GM19468 (cell line): ENCODE measurements around the gene FSIP2.

ENCODE experiments used
- ATAC-seq: cut with Tn5 transposase; IDR thresholded peaks from one replicate; pipeline ENCODE4 v1.9.1; 2021; ENCODE audit warnings: mild to moderate bottlenecking, moderate library complexity, moderate number of reproducible peaks; ENCODE audit not compliant: unreplicated experiment; ENCODE audit errors: extremely low read depth

FSIP2 gene, protein sequence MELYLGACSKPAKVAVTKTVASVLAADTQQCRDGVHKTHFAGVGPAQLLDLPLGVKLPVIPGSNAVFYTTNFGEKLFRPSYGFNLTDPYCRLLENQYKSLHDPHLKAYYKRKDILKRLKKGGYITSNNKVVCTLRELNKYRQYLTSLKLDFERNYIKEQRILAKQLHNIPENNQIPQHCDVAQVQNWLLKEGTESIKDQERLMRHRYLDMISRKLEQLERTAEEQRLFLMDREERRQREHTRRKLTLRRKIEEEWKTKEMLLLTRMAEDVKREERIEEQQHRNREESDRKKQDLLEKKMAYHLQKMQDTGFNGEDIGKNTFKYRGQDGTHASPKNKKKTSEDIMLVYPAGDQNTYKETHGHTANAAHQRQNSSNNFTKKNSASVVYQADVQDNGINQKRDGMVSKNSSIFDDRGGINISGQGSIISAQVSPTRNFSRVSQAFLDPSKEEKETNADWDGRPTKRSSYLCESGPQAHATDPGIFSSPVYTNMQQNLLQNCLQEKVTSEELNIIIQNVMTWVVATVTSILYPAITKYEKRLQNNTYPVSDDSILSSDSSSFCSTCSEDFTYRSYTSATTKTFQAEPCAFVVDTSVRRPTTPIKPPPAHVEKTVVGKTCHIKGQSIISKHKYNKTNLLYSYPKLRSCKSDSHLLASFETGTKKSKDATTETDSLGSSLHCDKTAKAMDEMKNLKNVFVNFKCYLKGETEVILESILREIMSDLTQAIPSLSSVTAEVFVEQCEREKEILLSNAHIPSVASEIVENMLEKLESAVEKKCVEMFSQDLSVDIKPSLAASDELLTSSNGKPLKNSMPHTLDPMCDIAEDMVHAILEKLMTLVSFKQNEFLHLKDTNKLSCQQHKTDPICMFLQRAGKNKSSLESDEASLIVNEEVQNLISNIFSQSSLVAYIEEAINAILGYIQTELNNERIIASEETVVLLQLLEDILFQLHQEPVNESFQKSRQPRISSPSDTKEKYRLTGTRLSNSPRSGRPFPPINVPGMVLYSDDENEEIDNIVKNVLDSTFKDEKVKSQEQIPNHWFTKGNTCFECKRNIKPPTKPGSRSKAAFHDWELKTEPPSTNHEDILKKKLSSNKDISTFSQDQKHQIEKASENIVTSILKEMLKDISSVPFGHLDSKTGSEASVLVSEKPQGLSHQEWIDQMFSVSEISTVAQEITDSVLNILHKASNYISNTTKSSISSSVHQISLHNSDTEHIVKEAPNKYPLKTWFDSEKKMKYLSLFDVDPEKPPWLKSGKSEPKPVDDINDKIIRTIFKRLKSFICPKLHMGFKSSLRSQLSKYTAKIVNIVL (N-terminal part only)

DNA sequence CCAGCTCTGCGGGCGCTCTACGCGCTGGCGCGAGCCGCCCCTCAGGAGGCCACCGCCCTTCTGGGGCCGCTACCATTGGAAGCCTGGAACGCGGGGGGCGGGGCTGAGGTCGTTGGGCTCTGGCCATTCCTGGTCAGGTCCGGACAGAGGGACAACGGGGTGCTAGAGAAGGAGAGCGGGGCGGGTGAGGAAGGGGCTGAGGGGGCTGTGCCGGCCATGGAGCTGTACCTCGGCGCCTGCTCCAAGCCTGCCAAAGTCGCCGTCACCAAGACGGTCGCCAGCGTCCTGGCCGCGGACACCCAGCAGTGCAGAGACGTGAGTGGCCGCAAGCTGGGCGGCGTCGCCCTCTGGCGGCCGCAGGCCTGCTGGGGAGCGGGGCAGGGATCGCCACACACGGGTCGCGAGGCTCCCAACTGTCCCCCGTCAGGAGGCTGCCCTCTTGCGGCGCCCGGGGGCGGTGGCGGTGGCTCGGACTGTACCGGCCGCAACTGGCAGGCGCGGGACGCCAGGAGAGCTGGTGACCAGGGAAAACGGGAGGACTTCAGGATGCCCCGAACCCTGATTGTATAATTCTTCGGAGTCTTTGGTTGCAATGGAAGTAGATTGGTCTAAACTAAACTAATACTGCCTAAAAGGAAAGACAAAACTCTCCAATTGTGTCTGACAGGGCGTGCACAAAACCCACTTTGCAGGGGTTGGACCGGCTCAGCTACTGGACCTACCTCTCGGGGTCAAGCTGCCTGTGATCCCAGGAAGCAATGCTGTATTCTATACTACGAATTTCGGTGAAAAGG lies at the start of gene FSIP2:
Gene FSIP2, plus strand, starts transcription at position 126 of the 794 bp plus-strand sequence. Its CDS starts 91 bp downstream, at position 217.
- ATAC-seq: peak; percentile 99

DNA sequence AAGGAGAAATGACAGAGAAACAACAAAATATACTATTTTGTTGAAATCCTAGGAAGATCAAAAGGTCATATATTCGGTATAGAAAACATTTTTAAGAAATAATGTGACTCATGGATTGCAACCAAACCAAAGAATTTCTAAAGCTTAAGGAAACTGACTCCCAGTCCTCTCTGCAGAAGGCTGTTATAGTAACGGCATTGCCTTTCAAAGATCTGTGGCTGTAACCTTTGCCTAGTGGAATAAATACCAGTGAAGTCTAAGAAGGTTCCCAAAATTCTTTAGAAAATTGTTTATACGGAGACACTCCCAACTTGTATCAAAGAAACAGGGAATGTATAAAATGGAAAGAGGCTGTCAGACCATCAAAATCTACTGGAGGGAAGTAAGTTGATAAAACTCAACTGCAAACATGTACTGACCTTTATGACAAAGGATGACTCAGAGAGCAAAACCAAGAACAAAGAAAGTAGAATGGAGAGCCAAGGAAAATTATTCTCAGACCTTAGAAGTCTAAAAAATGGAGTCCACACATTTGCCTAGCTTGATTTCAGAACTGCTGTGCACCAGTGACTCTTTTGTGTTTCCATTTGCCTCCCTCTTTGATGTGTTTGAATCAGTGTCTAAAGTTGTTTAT lies 48.6 kb upstream of the FSIP2 start:
- ATAC-seq: no peak

DNA sequence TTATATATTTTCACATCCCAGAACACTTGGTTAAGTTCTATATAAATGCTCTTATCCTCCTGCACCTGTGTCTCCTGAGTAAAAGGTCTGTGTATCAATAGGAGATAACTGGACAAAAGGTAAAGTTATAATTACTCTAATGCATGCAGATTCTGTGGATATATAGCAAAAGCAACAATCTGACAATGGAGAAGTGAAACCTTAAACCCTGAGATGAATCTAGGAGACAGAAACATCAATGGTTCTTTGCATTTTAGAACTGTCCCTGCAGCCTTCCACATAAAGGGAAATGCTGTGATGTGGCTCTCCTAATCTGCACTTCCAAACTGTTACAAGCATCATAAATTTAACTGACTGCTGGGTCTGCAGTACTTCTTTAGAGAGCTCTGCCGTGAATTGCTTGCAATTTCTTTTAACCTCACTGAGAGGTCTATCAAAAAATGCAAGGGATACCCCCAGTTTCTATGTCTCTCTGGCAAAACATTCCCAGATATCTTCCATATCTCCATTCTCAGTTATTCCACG lies 42.8 kb upstream of the FSIP2 start:
- ATAC-seq: no peak

DNA sequence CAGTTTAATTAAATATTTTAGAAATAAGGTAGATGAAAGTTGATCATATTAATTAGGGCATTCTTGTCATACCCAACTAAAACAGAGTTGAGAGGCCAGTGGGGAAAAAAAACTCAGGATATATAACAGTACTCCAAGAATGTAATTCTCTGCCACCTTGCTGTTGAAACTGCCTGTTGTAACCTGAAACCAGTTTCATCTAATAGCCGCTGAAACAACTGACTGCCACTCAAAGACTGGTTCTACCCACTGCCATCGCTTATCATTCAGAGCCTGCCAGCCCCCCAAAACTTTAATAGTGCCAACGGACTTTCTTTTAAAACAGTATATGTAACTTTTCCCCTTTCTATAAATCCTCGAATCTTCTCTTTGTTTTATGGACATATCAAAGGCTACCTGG lies 37.7 kb upstream of the FSIP2 start:
- no peak for ATAC-seq

DNA sequence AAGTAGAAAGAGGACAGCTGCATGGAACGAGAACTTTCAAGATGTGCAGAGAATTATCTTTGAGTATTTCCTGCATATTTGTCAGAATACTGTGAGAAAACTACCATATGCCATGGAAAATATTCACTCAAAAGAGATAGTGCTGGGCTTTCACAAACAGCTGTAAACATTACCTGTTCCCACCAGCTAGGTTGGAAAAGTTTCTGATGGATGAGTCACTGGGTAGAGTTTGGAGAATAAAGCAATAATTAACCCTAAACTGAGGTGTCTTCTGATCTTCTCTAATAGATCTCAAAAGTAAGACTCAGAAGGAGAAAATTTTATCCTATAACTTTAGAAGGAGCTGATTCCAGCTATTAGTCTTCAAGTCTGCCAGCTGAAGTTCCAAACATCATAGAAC lies 3.9 kb upstream of the FSIP2 start:
- ATAC-seq: no peak

DNA sequence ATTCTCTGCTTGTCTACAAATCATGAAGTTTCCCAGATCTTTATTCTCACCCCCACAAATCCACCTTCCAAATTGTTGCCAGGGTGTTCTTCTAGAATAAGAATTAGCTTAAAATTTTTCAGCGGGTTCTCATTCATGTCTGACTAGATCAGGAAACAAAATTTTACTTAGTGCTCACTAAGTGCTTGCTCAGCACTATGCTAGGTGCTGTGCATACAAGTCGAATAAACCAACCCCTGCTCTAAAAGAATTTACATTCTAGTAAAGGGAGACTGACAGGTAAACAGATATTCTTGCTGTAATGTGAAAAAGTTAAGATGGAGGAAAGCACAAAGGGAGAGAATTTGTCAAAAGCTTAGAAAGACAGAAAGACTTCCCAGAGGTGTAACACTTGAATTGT lies 2.4 kb upstream of the FSIP2 start:
- ATAC-seq: no peak

DNA sequence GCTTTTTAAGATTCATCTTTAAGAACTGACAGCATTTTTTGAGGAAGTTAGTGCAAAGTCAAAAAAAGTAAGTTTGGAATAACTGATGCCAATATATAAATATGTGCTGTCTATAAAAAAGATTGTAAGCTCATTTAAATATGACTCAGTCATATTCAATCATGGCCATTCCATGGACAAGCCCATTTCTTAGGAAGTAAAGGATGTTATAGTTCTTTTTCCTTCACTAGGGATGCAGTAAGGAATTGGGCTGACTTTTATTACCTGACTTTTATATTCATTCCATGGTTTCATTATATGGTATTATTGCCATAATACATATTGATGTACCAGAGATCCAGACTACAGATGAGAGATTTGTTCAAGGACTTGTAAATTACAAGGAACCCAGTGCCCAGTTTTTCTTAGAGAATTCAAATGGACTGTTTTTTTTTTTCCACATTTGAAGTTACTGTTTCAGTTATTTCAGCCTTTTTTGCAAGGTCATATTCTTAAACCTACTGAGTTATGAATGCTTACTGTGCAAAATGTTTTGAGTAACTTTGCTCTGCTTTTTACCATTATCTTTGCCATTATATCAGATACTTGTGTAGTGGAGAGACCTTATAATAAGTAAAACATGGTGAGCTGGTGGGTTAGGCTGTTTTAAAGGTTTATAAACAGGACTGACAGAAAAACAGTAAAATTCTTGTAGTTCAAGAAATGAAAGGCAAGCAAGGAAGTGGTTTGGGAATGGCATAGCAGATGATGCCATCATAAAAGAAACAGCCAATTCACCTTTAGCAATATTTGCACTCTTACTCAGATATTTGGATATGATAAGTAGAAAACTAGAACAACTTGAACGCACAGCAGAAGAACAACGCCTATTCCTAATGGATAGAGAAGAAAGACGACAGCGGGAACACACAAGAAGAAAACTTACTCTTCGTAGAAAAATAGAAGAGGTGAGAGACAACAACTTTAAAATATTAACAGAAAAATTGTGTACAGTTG lies 7.6 kb downstream of the FSIP2 start:
- no peak for ATAC-seq

DNA sequence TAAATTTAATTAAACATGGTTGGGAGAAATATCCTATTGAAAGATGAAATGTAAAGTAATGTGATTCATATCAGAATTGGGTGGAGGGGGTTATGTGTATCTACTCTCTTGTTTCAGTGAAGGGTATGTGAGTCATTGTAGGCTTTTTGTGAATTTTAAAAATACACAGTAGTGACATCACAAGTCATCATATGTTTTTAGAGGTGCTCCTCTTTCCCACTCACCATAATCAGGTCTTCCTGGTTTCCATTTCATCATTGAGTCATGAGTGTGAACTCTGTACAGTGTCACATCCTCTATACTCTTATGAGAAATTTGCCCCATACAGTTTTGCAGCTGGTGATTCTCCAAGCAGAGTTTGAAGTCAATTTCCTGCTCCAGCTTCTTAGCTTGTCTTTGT lies 18.8 kb downstream of the FSIP2 start:
- no peak for ATAC-seq

DNA sequence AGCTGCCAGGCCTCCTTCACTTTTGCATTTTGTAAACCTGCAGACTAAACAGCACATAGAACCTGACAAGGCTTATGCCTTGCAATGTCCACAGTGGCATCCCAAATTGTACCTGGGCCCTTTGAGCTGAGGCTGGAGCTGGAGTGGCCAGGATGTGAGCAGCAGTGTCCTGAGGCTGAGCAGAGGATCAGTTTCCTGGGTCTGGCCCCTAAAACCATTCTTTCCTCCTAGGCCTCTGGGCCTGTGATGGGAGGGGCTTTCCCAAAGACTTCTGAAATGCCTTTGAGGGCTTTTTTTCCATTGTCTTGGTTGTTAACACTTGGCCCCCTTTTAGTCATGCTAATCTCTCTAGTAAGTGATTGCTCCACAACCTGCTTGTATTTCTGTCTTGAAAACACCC lies 32.8 kb downstream of the FSIP2 start:
- ATAC-seq: no peak

DNA sequence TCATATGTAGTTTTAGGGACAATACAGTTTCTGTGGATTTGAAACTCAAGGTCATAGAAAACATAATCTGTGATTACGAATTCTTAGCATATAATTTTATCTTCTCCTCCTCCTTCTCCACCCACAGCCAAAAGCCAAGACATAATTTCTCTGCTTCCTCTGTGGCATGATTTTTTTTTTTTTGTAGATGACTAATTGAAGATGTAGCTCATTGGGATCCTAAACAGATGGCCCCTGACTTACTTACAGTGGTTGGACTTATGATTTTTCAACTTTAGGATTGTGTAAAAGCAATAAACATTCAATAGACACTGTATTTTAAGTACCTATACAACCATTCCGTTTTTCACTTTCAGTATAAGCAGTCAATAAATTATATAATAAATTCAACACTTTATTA lies 42.3 kb downstream of the FSIP2 start:
- ATAC-seq: no peak

DNA sequence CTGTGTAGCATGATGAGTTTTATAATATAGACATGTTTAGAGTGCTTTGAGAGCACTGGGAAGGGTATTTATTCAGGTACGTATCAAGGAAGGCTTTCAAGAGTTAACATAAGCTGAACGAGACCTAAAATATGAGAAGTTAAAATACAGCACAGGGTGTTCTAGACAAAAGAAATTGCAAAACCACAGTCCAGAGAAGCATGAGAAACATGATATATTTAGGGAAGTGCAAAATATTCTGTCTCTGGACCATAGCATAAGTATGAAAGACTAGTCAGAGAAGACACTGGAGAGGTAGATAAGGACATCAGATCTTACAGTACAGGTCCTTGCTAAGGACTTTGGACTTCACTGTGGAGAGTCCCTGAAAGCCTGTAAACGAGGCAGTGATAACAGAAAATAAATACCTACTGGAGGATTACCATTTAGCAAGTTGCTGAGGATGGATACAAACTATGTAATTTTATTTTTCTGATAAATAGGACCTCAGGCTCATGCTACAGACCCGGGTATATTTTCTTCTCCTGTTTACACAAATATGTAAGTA lies 43.7 kb downstream of the FSIP2 start:
- ATAC-seq: no peak

DNA sequence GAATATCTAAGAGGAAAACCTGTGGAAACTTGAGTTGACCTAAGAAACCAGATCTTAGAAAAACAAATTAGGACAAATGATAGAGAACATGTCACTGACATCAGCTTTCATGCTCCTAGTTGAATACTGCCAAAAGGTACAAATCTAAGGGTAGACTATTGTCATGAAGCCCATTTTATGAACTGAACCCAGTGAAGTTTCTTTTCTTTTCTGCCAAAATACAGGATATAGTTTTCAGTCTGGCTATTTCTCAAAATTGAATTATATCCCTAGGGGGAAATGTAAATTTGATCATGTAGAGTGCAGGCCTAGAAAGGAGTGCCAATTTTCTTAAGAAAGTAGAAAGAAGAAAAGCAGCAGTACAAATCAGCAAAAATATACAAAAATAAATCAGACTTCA lies 46.6 kb downstream of the FSIP2 start:
- no peak for ATAC-seq

DNA sequence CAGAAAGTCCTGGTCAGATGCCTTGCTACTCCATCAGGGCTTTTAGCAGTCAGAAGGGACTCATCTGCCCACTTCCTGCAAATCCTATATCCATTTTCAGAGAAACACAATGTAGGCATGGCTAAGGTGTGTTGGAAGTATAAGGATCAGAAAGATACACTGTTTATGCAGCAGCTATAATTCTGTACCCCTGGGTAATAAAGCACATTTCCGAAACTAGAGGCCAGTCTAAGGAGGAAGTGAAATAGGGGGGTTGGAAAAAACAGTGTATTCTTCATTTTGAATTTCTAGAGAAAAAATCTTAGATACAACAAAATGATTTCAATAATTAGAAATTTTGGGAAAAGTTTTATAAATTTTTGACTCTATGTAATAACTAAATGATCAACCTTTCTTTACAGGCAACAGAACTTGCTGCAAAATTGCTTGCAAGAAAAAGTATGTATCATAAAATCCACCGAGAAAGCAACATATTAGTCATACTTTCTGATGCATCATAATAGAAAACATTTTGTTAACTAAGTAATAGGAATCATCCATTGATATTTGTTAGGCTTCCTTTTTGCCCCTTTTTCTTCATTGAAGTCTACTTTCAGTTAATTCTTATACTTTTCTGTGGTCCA lies 47.4 kb downstream of the FSIP2 start:
- ATAC-seq: peak; percentile 40

DNA sequence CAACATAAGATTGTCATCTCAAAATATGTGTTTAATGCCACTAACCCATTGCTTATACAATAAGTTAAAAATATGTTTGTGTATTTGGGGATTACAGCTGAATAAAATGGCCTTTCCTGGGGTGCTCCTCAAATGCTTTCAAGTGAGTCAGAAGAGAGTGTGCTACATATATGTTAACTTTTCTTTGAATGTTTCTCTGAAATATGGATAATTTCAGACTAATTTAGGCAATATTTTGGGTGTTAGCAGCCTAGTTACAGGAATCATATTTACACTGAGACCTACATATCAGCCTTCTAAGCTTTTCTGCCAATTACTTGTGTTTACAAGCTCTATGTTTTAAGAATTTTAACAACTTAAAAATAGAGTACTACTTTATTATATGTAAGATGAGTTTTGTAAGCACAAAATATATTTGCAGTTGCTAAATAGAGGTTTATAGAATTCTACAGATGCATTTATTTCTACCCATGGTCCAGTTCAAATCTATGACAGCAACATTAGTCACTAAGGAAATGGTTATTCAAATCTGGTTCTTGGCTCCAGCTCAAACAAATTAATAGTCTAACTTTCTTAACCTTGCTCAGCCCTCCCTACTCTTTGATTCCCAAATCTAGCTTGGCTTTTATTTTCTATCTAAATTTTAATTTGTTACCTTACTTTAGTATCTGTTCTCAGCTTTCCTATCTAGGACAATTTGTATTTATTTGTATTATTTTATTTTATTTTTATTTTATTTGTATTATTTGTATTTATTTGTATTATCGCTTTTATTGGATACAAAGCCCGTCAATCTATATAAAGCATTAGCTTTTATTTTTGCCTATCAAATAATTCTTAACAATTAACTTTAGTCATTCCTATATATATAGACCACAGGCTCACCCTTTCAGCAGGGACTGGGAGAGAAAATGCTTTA lies 48.9 kb downstream of the FSIP2 start:
- no peak for ATAC-seq

DNA sequence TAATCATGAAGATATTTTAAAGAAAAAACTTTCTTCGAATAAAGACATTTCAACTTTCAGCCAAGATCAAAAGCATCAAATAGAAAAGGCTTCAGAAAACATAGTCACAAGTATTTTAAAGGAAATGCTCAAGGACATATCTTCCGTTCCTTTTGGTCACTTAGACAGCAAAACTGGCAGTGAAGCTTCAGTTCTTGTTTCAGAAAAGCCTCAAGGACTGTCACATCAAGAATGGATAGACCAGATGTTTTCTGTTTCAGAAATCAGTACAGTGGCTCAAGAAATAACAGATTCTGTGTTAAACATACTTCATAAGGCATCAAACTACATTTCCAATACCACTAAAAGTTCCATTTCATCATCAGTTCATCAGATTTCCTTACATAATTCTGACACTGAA lies 51.8 kb downstream of the FSIP2 start:
- ATAC-seq: no peak
